HL-60 (cell line): Measurements from ENCODE around the gene PWP1.

ENCODE experiments used
- CTCF ChIP-seq: IDR thresholded peaks from one replicate; pipeline ENCODE4 v1.5.1; 2011; ENCODE audit warnings: low read length, control low read depth, inconsistent platforms; ENCODE audit not compliant: insufficient read depth
- GABPA ChIP-seq: IDR thresholded peaks from 2 replicates; pipeline ENCODE4 v1.6.1; 2012; ENCODE audit warnings: low read depth
- POLR2AphosphoS5 ChIP-seq: IDR thresholded peaks from 2 replicates; pipeline ENCODE4 v1.6.1; 2012; ENCODE audit warnings: low read depth
- REST ChIP-seq: IDR thresholded peaks from 2 replicates; pipeline ENCODE4 v1.6.1; 2012; ENCODE audit warnings: low read depth; ENCODE audit not compliant: insufficient replicate concordance

DNA sequence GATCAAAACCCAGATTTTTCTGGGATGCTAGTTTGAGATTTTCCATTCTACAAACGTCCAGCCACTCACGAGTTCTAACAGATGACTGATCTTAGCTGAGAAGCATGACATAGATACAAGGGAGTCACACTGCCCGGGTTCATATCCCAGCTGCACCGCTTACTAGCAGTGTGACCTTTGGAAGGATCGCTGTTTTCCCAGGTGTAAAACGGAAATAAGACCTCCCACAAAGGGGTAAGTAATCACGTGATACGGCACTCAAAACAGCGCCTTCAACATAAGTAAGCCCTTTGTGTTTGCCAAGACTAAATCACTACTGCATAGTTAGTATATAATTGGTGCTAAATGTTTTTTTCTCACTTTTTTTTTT, 624 bp upstream of the PWP1 start:
- TF ChIP-seq CTCF (no peak), POLR2AphosphoS5 (no peak), REST (no peak), GABPA (no peak)
